Stimulated activated CD4-positive, alpha-beta T cell treated with anti-CD3 and anti-CD28 coated beads, TNF-alpha, amount 100 ng/mL, for 48 hours (primary cell): ENCODE results near the gene FBXO7.

ENCODE experiments used
- DNase-seq, 3 donors: peaks; one replicate each; pipeline ENCODE4 v3.0.0-alpha.2; 2020; ENCODE audit warnings: low read depth in 3 of 3

Gene FBXO7

DNA sequence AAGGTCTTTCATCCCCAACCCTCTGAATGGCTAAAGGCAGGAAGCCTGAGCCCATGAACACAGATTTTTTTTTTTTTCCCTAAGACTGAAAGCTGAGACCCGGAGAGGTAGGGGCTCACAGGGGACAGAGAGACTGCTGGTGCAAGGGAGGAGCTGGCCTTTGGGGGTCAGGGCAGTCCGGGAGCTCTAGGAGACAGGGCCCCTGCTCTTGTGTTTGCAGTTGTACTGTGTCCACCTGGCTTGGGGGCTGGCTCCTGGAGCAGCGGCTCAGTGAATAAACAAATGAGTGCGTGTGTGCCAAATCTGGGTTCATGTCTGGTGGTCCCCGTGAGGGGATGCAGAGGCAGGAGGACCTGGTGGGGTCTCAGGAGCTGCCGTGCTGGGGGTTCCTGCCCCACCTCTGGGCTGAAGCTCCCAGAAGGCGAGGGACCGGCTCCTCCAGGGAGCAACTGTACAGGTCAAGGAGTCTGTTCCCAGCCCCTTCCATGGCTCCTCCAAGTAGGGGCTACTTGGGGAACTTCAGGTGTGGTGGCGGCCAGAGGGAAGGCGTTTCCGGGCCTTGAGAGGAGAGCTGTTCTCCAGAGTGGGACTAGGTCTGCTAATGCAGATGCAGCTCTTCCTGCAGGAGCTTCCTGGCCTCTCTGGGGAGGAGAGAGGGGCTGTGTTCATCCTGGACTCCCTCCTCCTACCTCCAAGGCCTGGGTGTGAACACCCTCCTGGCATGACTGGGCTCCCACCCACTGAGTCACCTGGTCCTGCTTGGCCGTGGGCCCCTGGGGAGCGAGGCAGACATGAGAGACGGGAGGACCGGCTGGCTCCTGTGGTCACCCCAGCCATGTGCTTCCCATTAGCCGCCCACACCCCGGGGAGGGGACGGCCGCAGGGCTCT, 57.6 kb downstream of the FBXO7 start:
- DNase-seq: no peak

DNA sequence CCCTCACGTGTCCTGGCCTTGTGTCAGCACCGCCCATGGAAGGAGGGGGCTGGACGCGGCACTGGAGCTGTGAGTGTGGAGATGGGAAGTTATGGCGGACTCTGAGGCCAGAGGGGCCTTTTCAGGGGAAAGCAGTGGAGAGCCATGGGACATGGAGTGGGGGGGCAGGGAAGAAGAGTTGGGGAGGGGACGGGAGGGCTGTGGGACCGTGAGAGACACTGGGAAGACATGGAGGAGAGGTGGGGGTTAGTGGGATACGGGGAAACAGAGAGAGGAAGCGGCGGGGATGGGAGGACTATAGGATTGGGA, 58.2 kb downstream of the FBXO7 start:
- no peak for DNase-seq

DNA sequence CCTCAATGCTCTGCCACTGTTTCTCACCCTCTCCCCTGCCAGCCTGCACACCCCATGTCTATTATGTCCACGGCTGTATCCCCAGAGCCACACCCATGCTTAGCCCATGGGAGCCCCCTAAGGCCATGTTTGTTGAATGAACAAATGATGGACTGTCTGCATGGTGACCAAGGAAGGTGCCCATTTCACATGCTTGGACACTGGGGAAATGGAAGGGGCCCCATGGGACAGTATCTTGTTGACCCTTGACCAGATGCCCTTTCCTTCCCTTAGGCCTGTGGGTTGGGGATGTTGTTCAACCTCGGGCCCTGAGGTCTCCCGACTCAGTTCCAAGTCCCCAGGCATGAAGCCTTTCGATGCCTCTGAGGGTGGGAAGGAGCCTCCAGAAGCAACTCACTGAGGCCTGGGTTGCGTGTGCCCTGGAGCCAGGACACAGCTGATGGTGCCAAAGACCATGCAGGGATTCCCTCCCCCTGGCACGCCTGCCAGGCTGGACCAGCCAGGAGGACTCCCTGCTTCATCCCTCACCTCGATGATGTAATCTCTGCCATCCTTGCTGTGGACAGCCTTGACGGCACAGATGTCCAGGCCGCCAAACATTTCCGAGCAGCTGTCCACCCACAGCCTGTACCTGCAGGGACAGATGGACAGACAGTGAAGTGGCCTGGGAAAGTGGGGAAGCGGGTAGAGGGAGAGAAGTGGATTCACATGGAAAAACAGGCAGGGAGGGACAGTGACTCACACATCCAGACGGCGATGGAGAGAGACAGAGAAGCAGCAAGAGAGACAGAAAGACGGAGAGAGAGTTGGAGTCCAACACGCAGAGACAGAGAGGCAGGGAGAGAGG, 58.9 kb downstream of the FBXO7 start:
- DNase-seq: no peak

DNA sequence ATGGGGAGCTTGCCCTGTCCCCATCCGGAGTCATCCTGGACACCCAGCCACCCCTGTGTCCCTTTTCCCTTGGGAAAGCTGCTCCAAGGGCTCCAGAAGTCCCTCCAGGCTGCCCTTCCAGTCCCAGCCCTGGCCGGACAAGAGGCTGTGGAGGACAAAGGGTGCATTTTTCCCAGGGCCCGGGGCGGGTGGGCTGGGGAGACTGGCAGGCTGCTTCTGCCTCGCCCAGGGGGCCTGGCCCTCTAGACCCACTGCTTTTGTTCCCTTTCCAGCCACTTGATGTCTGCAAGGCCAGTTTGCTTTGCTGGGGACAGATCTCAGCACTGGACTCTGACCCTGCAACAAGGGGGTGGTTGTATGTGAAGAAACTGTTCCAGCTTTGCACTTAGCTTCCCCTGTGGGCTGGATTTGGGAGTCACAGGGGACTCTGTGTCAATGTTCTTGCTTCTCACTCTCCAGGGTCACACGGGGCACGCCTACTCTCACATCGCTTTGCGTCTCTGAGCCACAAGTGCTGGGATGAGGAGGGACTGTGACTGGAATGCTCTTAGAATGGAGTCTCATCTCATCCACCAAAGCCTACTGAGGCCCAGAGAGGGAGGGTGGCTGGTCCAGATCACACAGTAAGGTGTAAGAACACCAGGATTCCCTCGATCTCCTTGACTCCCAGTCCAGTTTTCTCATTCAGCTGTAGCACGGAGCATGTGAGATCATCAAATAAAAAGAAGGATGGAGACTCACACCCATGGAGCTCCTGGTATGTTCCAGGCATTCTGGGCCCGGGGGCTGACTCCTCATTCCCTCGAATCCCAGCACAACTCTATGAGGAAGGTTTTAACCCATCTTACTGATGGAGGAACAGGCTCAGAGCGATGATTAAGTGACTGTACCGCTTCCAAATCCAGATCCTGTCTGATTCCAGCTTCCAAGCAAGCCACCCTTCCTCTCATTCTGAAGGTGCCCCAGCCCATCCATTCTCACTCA, 59.9 kb downstream of the FBXO7 start:
- no peak for DNase-seq

DNA sequence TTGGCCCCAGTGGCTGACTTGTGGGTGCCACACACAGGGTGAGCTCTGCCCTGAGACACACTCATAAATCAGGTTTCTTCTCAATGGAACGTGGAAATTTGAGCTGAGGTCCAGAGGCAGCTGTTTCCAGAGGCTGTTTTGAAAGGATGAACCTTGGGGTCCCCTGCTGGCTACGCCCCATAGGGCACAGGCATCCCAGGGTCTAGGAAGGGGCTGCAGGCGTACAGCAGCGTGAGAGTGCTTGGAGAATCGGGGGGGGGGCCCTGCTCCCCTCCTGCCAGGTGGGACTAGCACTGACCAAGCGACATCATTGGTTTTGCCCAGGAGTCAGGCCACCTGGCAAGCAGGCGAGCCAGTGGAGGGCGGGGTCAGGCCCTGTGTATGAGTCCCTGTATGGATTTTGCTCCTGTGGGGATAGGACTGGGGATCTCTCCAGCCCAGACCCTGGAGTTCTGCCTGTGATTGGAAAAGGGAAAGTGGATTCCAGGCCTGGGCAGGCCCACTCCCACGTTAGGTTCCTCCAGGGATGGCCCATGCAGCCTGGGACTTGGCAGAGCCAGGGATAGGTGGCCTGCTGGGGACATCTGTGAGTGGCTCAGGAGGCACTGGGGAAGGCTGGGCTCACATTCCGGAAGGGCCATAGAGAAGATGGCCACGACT, 61.0 kb downstream of the FBXO7 start:
- no peak for DNase-seq

DNA sequence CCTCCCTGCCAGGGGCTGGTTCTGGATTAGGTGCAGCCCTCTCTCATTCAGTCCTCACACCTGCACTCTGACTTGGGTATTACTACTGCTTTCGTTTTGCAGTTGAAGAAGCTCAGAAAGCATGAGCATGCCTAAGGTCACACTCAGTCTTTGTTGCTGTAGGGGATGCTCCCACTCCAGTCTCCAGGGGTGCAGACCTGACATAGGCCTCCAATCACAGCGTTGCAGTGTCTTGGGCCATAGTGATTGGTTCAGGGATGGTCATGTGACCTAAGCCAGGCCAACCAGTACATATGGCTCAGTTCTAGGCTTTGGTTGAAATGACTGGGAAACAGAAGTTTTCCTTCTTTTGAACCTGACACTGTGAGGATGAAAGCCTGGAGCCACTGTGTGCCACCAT, 61.7 kb downstream of the FBXO7 start:
- no peak for DNase-seq

DNA sequence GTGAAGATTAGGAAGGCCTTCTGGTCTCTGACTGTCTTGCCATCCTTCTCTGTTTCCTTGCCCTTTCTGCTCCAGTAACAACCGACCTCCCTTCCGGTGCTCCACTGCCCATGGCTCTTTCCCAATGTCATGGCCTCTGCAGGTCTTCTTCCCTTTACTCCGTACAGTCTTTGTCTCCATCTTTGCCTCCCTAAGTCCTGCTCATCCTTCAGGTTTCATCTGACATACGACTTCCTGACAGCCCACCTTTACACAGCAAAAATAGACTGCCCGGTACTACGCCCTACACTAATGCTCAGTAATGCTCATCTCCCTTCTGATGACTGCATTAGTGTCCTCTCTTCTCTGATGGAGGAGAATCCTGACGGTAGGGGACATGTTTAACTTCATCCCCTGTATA, 63.9 kb downstream of the FBXO7 start:
- DNase-seq: no peak

DNA sequence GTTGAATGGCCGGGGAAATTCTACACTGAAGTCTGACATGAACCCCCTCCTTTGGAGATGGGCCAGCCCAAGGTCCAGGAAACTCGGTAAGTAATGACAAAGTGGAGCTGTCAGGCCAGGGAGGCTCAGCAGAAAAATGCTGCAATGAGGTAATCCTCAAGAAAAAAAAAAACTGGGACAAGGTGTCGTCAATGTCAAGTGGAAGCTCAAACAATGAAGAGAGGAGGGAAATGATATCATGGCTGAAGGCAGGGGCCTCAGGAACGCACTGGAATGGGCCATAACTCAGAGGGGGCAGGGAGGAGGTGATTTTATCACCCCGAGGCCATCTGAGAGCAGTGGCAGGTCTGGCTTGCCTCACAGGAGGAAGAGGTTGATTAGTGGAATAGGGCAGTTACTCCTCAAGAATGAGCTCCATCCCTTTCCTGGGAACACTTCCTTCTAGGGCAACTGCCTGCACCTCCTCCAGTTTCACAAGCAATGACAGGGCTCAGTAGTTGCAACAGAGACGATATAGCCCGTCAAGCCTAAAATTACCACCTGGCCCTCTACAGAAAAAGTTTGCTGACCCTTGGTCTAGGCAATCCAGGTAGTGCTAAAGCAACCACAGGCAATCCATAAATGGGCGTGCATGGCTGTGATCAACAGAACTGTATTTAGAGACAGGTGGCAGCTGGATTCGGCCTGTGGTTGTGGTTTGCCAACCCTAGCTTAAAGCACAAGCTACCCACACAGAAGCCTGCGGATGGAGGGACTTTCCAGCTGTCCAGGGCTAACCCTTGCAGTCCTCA, 65.2 kb downstream of the FBXO7 start:
- DNase-seq: no peak

DNA sequence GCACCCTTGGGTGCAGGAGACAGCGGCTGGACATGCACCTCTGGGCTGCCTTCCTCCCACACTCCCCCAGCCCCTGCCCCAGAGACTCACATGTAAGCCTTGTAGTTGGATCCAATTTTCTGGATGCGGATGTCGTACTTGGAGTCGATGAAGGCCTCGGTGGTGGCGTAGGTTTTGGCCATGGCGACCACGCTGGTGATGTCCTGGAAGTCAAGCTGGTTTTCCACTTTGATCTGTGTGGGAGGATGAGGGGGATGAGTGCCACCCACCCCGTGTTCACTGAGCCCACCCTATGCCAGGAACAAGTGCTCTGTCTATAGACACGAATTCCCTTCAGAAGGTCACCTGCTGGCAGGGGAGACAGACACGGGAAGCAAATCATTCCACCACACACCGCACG, 66.9 kb downstream of the FBXO7 start:
- no peak for DNase-seq

DNA sequence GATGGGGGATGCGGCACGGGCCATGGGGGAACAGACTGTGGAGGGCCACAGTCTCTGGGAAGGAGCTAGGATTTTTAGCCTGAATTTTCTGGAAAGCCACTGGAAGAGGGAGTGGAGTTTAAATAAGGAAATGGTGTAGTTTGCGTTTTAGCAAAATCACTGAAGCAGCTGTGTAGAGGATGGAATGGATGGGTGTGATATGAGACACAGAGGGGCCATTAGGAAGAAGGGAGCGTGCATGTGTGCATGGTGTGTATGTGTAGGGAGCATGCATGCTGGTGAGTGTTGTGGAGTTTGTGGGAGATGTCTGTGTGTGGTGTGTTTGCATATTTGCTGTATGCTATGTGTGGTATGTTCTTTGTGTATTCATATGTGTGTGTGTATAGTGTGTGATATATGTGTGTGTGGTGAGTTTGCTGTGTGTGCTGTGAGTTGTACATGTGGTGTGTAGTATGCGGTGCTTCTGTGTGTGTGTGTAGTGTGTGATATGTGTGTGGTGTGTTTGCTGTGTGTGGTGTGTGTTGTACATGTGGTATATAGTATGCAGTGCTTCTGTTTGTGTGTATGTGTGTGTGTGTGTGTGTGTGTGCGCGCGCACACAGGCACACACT, 67.6 kb downstream of the FBXO7 start:
- DNase-seq: no peak

DNA sequence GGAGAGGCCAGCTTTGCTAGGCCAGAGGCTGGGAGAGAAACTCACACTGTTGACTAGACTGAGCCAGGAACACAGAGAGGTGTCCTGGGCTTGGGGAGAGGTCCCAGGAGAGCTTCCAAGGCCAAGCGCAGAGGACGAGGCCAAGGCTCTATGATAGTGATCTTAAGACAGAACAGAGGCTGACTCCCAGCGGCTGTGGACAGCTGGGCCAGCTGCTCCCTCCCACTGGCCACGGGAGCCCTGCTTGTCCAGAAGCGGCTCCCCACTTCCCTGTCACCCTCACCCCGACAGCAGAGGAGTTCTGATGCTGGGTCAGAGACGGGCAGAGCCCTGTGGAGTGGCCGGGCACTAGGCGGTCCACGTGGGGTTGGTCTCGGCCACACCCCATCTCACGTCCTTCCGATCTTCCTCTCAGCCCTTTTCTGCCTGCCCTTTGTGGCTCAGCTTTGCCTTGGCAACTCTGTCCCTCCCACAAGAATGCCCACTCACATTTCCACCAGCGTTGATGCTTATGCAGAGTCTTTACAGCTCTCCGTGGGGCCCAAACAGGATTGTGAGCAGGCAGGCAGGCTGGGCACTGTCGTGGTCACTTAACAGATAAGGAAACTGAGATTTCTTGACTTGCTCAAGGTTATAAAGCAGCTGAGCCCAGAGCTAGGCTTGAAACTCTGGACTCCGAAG, 68.2 kb downstream of the FBXO7 start:
- no peak for DNase-seq

DNA sequence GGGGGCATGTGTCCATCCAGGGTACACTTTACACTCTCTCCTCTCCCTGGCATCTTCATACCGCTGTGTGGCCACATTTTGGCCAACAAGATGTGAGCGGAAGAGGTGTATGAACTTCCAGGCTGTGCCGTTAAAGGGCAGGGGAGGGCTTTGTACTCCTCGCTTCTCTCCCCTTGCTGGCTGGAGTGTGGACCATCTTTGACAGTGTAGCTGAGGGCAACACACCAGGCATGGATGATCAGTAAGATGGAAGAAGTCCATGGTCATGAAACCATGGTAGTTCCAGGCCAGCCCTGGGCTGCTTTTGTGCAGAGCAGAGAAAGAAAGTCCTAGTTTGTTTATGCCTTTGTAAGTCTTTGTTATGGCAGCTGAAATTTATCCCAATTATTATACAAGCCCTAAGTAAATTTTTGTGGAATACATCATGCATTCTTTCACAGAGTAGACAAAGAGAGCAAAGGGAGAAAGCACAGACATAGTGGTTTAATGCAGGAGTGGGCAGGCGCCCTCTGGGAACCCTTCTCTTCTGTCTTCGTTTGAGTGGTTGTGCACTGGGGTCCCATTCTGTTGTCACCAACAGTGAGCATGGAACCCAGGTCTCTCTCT, 70.4 kb downstream of the FBXO7 start:
- no peak for DNase-seq

DNA sequence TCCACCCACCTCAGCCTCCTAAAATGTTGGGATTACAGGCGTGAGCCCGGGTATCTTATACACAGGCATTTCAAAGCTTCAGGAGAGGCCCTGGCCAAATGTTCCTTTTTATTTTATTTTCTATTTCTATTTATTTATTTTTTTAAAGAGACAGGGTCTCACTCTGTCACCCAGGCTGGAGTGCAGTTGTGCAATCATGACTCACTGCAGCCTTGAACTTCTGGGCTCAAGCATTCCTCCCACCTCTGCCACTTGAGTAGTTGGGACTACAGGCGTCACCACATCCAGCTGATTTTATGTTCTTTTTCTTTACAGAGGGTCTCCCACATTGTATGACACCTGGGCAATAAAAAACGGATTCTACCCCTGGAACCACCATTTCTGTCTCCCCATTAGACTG, 71.2 kb downstream of the FBXO7 start:
- DNase-seq: no peak

DNA sequence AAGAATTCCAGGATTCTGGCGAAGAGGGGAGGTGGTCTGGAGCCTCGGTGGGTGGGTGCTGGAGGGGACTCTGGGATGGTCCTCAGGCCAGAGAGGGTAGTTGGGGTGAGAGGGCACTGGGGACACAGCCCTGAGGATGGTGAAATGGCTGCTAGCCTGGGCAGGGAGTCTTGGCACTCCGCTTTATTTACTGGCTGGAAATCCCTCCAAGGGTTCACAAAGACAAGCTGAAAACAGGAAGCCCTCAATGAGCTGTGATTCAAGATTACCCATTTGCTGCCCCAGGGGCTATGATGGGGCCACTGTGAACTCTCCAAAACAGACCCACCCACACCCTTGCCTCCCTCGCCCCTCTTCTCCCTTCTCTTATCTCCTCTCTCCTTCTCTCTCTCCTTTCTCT, 71.9 kb downstream of the FBXO7 start:
- DNase-seq: no peak

DNA sequence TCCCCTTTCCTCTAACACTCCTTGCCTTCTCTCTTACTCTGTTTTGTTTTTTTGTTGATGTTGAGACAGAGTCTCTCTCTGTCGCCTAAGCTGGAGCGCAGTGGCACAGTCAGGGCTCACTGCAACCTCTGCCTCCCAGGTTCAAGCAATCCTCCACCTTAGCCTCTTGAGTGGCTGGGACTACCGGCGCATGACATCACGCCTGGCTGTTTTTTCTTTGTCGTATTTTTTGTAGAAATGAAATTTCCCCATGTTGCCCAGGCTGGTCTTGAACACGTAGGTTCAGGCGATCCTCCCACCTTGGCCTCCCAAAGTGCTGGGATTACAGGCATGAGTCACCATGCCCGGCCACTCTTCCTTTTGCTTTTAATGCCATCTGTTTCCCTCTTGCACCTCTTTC, 72.3 kb downstream of the FBXO7 start:
- DNase-seq: no peak

DNA sequence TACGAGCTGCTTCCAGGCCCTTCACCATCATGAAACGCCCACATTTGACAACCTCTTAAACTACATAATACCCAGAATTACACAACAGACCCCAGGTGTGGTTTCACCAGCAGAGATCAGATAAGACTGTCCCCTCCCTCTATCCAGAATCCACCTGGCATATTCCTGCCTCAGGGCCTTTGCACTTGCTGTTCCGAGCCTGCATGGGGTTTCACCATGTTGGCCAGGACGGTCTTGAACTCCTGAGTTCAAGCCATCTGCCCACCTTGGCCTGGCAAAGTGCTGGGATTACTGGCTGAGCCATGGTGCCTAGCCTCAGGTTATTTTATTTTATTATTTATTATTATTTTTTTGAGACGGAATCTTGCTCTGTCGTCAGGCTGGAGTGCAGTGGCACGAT, 73.4 kb downstream of the FBXO7 start:
- DNase-seq: no peak
